ENCODE data around the gene VAMP1.

GRCh38 chr12:6423267-6424007 is 47.0 kb downstream of the VAMP1 start:
- TF ChIP-seq CTCF (IDR thresholded peaks at IDR 0.05) (peak; percentile 83), POLR2AphosphoS5 (IDR thresholded peaks at IDR 0.05; ENCODE audit: low read depth, low read length) (no peak), REST (IDR thresholded peaks at IDR 0.05; ENCODE audit: insufficient read depth in 1 of 2, low read depth in 2 of 2, low read length in 1 of 2) (no peak), TCF7L2 (IDR thresholded peaks at IDR 0.05; ENCODE audit: low read depth, low read length) (no peak), SIN3A (IDR thresholded peaks at IDR 0.05; ENCODE audit: borderline replicate concordance, insufficient read depth, low read depth, low read length) (no peak)

All from Panc1 (cell line).